ENCODE data around the gene PALB2. TPM values are rescaled to one million over a fixed set of nuclear protein-coding genes. Genes with fewer than 3 reads are reported as not detected.
"Not testable (repeated sequence)": the region's sequence is repeated elsewhere in the genome, so short reads cannot be mapped to it uniquely, and the experiment has no call there.

Gene PALB2
- polyA plus RNA-seq, 4 donors = 17.5 to 22.3 (median 20.4) TPM

DNA sequence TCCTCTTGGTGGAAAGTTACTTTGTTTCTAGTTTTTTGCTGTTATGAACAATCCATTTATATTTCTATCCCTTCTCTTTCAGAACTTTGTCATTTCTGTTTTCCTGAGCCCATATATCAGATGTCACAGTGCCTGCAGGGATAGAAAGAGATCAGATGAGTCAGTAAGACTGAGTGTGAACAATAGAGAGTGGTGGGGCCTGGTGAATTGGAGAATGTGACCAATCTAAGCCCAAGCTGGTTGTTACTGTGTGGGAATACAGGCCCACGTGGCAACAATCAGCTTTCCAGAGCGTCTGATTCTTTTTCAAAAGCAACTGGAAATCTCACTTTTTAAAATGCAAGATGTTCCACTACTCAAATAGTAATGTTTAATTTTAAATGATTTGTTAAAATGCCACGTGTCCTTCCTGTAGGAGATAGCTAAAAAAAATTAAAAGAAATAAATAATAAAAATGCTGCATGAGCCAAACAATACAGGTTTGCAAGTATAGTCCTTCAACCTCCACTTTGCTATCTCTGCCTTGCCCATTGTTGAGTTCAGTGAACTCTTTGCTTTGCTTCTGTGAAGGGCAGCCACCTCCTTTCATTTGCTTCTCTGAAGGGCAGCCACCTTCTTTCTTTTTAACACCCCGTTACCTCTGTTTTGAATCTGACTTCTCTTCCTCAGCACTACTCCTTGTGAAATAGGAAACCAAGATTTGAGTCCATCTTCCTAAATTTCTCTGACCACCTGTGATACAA, 9.7 kb upstream of the PALB2 start:
- no peak for DNase-seq (ENCODE audit: low read depth in 4 of 4, low spot score in 2 of 4)

DNA sequence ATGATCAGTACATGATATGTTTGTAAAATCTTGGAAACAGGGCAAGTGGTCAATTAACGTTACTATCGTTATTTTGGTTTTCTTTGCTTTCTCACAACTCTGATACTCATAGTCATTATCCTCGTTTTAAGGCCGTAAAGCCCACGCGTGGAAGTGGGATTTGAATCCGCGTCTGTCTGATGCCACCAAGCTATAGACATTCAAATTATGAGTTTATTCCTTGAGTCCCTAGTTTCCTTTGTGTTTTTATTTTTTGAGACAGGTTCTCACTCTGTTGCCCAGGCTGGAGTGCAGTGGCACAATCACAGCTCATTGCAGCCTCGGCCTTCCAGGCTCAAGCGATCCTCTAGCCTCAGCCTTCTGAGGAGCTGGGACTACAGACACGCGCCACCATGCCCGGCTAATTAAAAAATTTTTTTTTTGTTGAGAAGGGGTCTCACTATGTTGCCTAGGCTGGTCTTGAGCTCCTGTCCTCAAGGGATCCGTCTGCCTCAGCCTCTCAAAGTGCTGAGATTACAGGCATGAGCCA, 1.2 kb upstream of the PALB2 start:
- DNase-seq (ENCODE audit: low read depth in 4 of 4, low spot score in 2 of 4) = no peak

DNA sequence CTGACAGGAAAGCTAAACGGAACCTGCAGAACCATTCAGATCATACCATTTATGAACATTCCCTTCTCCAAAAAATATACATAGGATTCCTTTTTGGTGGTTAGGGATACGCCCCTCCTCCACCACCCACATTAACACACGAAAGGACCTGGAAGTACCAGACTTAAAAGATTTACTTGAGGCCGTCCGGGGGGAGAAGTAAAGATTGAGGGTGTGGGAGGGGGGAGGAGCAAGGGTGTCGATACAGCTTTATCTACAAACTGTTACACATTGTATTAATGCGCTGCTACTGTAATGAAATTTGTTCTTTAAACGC, 537 bp downstream of the PALB2 start:
- peak in 2 of 4 donors; percentile 0 to 6 for DNase-seq (ENCODE audit: low read depth in 4 of 4, low spot score in 2 of 4)

DNA sequence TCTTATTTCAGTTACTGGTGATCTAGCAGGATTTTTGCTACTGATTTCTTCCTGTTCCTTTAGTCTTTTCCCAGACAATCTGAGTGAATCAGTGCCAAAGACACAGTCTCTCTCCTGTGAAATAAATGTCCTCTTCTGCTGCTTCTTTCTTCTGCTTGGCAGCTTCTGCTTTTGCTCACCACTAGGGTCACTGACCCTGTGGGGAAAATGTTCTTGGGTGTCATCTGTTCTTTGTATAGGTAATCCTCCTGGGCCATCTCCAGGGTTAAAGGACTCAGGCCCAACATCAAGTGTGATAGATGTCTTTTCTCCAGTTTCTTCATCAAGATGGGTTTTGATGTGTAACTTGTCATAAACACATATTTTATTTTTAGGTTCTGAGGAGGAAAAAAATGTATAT, 5.2 kb downstream of the PALB2 start:
- no peak for DNase-seq (ENCODE audit: low read depth in 4 of 4, low spot score in 2 of 4)

DNA sequence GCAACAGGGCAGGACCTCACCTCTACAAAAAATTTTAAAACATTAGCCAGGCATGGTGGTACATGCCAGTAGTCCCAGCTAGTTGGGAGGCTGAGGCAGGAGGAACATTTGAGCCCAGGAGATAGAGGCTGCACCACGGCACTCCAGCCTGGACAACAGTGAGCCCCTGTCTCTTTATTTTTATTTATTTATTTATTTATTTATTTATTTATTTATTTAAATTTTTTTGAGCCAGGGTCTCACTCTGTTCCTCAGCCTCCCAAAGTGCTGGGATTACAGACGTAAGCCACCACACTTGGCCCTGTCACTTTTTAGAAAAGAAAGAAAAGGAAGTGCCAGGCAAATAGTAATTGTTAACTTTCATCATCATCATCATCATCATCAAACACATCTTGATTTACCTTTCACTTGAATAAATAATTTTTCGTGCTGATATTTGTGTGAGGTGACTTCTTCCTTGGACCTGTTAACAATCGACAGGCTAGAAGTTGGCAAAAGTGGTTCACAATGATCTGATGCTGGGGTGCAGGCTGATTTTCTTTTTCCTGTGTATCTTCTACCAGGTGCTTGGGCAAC, 6.6 kb downstream of the PALB2 start:
- no peak for DNase-seq (ENCODE audit: low read depth in 4 of 4, low spot score in 2 of 4)

DNA sequence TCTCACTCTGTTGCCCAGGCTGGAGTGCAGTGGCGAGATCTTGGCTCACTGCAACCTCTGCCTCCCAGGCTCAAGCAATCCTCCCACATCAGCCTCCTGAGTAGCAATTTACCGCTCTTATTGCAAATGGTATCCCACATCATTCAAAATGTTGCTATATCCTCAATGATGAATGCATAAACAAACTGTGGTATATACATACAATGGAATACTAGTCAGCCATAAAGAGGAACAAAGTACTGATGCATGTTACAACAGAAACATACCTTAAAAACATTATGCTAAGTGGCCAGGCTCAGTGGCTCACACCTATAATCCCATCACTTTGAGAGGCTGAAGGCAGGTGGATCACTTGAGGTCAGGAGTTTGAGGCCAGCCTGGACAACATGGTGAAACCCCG, 9.2 kb downstream of the PALB2 start:
- not testable (repeated sequence) for DNase-seq (ENCODE audit: low read depth in 4 of 4, low spot score in 2 of 4)

DNA sequence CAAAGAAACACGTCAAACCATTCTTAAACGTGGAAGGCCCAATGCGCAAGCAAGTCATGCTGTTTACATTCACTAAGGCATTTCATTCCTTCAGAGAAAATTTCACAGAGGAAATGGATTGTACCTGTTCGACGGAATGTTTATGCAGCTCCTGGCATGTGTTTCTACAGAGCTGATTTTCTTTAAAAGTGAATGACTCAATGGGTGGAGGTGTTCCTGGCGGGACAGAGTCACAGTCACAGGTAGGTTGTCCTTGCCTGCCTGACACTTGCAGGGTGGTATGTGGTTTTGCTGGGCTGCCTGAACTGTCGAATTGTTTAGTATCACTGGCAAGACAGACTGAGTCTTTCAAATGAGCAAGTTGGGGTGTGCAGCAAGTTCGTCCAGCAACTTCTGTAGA, 11.6 kb downstream of the PALB2 start:
- no peak for DNase-seq (ENCODE audit: low read depth in 4 of 4, low spot score in 2 of 4)

DNA sequence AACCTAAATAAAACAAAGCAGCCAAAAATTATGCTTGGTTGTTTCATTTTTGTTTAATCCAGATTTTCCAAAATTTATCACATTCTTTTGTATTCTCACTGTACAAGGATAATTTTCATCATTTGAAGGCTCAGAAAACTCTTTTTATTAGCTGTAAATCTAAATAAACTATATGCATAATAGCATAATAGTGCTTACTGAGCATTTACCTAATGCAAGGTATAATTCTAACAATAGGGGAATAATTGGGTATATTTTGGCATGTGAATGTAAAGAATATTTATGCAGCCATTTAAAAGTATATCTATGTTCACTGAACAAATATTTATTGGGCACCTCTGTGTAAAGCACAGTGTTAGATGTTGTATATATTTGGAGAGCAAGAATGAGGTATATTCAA, 17.0 kb downstream of the PALB2 start:
- no peak for DNase-seq (ENCODE audit: low read depth in 4 of 4, low spot score in 2 of 4)

DNA sequence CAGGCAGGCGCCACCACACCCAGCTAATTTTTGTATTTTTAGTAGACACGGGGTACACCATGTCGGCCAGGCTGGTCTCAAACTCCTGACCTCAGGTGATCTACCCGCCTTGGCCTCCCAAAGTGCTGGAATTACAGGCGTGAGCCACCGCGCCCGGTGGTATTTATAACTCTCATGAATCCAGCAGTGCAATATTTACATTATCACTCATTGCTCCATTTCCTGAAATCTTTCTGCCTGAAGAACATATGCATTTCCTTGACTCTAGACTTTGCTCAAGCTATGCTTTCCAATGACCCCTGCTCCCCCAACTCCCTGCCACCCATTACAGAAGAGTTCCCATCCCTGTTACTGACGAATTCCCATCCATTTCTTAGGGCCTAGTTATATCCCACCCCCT, 25.3 kb downstream of the PALB2 start:
- no peak for DNase-seq (ENCODE audit: low read depth in 4 of 4, low spot score in 2 of 4)

DNA sequence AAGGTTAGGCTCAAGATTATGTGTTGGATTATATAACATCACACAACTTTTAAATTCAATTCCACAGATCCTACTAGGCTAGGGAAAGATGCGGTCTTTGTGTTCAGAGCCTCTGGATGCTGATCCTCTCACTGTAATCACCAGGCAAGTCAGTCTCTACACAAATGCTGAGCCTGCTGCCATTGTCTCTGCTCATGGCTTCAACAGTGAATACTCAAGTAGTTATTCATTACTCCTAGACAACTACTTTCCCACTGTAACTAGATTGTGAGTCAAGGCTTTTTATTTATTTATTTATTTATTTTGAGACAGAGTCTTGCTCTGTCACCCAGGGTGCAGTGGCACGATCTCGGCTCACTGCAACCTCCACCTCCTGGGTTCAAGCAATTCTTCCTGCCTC, 29.2 kb downstream of the PALB2 start:
- DNase-seq (ENCODE audit: low read depth in 4 of 4, low spot score in 2 of 4) = no peak

DNA sequence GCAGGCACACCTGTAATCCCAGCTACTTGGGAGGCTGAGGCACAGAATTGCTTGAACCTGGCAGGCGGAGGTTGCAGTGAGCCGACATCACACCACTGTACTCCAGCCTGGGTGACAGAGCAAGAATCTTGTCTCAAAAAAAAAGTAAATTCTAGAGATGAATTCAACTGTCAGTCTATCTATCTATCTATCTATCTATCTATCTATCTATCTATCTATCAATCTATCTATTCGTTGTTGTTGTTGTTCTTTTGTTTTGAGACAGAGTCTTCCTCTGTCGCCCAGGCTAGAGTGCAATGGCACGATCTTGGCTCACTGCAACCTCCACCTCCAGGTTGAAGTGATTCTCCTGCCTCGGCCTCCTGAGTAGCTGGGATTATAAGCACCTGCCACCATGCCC, 30.2 kb downstream of the PALB2 start:
- DNase-seq (ENCODE audit: low read depth in 4 of 4, low spot score in 2 of 4) = not testable (repeated sequence)

DNA sequence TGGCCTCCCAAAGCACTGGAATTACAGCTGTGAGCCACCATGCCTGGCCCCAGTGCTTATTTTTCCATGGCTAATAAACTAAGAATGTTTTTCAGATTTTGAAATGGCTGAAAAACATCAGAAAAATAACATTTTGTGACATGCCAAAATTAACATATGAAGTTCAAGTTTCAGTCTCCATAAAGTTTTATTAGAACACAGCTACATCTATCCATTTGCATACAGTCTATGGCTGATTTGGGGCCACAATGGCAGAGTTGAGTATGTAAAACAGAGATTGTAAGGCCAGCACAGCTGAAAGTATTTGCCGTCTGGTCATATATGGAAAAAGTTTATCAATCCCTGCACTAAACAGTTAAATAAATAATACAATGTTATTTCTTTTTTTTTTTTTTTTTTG, 31.2 kb downstream of the PALB2 start:
- no peak for DNase-seq (ENCODE audit: low read depth in 4 of 4, low spot score in 2 of 4)

DNA sequence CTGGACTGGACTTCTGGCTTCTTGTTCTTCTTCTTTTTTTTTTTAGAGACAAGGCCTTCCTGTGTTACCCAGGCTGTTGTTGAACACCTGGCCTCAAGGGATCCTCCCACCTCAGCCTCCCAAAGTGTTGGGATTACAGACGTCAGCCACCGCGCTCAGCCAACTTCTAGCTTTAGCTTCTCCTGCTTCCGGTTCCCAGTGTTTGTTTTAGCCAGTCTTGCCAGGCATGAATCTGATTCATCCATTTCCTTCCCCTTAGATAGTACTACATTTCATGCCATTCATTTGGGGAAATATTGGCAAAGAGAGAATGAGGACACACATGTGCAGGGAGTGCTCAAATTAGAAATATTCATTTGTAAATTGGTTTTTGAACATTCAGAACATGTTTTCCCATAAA, 32.9 kb downstream of the PALB2 start:
- DNase-seq (ENCODE audit: low read depth in 4 of 4, low spot score in 2 of 4) = no peak

DNA sequence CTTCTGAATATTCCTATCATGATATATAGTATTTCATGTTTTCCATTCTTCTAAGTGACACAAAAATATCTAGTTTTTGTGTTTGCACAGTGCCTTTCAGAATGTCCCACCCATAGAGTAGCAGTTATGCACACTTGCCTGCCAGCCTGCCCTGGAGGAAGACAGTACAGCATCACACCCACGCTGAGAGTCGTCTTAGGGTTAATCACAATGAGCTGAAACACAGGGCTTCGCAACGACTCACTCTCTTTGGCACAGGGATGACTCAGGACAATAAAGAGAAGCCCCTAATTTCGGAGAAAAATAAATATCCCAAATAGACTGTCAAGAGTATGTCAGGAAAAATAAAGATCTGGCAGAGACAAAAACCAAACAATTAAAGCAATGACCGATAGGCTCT, 33.4 kb downstream of the PALB2 start:
- DNase-seq (ENCODE audit: low read depth in 4 of 4, low spot score in 2 of 4) = no peak

DNA sequence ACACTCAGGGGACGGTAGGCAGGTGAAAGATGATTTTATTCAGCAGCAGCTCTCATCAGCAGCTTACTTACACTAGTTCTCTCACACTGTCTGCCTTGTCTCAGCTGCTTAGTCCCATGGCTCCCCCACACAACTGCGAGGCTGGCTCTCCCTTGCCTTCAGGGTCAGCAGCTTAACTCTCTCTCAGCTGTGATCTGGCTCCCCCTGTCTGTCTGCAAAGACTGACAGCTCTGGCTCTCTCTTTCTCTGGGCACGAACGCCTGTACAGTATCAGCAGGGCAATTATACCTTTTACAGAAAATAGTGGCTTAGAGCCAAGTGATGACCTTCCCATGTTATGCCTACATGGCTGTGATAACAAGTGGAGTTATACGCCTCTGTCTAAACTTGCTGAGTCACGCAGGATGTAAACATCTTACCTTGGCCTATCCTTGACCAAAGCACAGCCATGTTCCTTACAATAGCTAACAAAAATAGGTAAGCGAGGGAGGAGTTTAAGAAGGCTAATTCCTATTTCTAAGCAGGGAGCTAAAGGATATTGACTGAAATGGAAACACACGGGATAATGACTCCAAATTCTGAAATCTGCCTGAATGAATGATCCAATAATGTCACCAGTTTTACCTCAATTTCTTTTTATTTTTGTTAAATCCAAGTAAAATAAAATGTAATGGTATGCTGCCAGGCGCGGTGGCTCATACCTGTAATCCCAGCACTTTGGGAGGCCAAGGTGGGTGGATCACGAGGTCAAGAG, 43.9 kb downstream of the PALB2 start:
- no peak for DNase-seq (ENCODE audit: low read depth in 4 of 4, low spot score in 2 of 4)

DNA sequence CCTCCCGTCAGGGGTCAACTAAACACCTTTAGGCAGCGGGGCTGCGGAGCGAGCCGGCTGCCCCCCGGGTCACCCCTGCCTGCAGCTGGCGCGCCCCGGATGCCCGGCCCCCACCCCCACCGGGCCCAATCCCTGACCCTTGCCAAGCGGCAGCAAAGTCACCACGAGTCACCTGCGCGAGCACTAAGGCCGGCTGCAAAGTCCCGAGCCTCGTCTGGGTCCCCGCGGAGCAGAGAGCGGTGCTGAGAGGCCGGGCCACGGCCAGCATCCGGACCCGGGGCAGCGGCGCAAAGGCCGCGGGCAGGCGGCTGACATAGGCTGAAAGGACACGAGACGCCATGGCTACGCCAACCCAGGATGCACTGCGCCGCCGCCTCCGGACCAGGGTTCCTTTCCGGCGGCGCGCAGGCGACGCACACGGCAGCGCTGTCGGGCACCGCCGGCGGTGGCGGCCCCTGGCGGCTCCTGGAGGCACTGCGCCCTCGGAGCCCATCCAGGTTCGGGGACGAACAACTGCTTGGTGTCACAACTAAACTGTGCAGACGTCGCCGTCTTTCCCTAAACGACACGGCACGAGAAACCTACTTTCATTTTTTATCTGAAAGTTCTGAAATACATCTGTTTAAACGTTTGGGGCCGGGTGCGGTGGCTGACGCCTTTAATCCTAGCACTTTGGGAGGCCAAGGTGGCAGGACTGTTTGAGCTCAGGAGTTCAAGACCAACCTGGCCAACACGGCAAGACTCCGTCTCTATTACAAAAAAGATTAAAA, 45.0 kb downstream of the PALB2 start, which contains the start of gene NDUFAB1:
NDUFAB1 (minus strand) TSS at position 366 of the 770 bp plus-strand sequence; CDS start at position 340, 26 bp downstream.
- peak; percentile 37 to 79 (median 74) for DNase-seq (ENCODE audit: low read depth in 4 of 4, low spot score in 2 of 4)

DNA sequence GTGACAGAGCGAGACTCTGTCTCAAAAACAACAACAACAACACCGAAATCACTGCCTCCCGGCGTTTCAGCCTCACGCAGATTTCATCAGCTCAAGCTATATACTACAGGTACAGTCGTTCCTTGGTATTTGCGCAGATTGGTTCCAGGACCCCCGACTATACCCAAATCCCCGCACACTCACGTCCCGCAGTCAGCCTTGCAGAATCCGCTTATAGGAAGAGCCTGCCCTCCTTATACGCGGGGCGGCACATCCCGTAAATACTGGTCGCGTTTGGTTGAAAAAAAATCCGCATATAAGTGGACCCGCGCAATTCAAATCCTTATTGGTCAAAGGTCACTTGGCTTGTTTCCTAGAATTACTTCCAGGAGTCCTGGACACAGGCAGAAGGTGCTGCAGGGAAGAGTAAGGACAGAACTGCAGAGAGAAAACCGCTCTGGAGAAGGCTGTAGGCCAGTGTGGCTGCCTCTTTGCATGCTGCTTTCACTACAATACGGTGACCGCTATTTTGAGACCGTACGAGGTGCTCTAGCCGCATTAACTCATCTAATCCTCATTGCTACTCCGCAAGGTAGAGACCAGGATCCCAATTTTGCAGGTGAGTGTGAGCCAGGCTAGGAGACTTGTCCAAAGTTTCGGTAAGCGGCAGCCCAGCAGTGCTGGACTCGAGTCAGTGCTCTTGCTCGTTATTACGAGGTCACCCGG, 45.7 kb downstream of the PALB2 start:
- DNase-seq (ENCODE audit: low read depth in 4 of 4, low spot score in 2 of 4) = peak in 1 of 4 donors; percentile 0

DNA sequence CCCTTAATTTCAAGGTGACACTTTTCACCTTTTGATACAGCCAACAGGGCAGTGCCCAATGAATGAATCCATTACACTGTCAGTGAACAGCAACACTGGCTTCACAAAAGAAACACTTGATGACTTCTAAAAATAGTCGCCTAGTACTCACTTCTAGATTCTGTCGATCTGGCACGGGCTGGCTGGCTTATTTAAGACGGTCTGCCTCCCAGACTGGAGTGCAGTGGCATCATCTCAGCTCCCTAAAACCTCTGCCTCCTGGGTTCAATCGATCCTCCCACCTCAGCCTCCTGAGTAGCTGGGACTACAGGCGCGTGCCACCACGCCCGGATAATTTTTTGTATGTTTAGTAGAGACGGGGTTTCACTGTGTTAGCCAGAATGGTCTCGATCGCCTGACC, 46.9 kb downstream of the PALB2 start:
- no peak for DNase-seq (ENCODE audit: low read depth in 4 of 4, low spot score in 2 of 4)

DNA sequence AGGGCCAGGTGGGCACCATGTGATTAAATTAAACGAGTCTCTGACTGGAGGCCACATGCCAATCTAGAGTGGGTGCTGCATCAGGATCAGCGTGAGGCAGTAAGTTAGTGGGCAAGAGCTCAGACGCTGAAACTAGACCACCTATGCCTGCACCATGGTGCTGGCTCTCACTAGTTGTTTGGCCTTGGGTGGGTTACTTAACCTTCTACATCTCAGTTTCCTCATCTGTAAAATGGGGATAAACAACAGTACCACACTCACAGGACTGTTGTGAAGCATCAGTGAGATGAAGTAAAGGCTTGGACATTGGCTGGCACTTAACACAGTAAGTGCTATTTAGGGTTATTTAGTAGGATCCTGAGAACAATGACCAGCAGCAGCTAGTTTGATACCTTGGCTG, 50.9 kb downstream of the PALB2 start:
- no peak for DNase-seq (ENCODE audit: low read depth in 4 of 4, low spot score in 2 of 4)

DNA sequence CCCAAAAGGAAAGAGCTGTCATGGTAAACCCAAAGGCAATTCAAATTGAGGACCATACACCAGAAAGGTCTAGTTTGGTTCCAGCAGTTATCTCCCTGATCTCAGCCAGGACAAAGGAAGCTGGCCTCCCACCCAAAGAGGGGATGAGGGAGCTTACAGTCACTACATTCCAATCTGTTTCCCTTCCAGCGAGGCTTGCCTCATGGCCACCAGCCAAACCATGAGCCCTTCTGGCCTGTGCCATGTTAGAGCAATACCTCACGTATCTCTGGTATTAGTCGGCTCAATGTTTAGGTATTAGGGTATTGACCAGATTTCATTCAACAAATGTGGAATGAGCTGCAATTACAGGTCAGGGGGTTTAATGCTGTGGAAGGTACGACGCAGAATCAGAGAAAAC, 53.4 kb downstream of the PALB2 start:
- no peak for DNase-seq (ENCODE audit: low read depth in 4 of 4, low spot score in 2 of 4)
